Astrocyte (in vitro differentiated cells and primary cell): ENCODE measurements around the gene PEA15.

Experiments used
- EZH2 ChIP-seq: IDR thresholded peaks from 2 replicates; pipeline ENCODE4 v1.6.1; 2012; ENCODE audit warnings: mild to moderate bottlenecking, low read length, inconsistent platforms; ENCODE audit not compliant: insufficient read depth
- TF ChIP-seq, protein P1 (sequence below): IDR thresholded peaks from 2 replicates; pipeline ENCODE4 v1.5.1; 2011; ENCODE audit warnings: low read depth, mild to moderate bottlenecking, inconsistent platforms, low read length, moderate library complexity; ENCODE audit not compliant: insufficient read depth

- TF ChIP-seq, protein P1, sequence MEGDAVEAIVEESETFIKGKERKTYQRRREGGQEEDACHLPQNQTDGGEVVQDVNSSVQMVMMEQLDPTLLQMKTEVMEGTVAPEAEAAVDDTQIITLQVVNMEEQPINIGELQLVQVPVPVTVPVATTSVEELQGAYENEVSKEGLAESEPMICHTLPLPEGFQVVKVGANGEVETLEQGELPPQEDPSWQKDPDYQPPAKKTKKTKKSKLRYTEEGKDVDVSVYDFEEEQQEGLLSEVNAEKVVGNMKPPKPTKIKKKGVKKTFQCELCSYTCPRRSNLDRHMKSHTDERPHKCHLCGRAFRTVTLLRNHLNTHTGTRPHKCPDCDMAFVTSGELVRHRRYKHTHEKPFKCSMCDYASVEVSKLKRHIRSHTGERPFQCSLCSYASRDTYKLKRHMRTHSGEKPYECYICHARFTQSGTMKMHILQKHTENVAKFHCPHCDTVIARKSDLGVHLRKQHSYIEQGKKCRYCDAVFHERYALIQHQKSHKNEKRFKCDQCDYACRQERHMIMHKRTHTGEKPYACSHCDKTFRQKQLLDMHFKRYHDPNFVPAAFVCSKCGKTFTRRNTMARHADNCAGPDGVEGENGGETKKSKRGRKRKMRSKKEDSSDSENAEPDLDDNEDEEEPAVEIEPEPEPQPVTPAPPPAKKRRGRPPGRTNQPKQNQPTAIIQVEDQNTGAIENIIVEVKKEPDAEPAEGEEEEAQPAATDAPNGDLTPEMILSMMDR = no peak
- no peak for TF ChIP-seq EZH2
Observed at GRCh38 chr1:160191756-160192155, 13.4 kb upstream of the PEA15 start.
